GM10847 (cell line): ENCODE measurements around the gene AKAP9.

Experiments
- POLR2A ChIP-seq: IDR thresholded peaks from 2 replicates; pipeline ENCODE4 v1.6.1; 2011; ENCODE audit not compliant: insufficient read length; ENCODE audit errors: extremely low read depth

Gene AKAP9

DNA sequence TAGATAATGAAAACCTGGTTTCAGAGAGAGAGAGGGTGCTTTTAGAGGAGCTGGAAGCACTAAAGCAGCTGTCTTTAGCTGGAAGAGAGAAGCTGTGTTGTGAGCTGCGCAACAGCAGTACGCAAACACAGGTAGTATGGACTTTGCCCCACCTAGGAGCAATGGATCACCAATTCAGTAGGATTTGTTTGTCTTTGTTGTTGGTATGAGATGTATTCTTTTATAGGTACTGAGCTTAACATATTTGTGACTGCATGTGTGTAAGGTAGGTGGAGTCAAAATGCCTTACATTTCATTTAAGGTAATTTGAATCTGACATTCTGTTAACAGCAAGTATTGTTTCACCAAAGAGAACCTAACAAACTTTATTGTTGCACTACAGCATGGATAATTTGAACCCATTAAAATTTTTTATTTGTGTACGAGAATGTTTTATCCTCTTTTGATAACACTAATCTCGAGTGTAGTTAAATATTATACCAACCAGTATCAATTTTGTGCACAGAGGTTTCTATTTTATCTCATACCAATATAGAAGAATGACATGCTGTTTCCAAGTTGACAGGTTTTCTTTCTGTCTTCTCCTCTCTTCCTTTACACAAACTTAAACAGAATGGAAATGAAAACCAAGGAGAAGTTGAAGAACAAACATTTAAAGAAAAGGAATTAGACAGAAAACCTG is 101.5 kb downstream of the AKAP9 start:
- no peak for TF ChIP-seq POLR2A

DNA sequence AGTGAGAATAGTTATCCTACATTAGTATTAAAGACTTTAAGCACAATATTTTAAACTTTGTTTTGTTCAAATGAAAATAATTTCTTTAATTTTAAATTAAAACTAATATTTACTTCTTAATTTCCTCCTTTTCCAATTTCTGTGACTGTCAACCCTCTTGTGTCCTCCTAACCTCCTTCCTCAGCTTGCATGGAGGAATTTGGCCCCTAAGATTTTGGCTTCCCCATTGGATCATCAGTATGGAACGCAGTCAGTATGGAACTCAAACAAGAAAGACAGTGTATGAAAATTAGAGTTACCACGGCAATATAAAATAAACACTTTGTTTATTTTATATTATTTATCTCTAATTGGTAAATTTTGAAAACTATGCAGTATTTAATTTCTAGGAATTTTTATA is 102.4 kb downstream of the AKAP9 start:
- TF ChIP-seq POLR2A, result no peak

GRCh38 chr7:92043637-92044036 is 103.0 kb downstream of the AKAP9 start:
- TF ChIP-seq POLR2A, result no peak

GRCh38 chr7:92044148-92044547 is 103.5 kb downstream of the AKAP9 start:
- no peak for TF ChIP-seq POLR2A

DNA sequence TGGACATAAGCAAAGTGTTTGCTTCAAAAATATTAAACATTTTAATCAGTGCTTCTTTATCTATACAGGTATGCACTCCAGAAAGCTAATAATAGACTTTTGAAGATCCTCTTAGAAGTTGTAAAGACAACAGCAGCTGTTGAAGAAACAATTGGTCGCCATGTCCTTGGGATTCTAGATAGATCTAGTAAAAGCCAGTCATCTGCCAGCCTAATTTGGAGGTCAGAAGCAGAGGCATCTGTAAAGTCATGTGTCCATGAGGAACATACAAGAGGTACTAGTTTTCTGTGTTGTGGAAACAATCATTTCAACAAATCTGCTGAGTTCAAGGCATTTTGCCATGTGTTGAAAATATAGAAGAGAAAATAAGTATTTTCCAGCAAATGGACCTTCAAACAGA is 104.3 kb downstream of the AKAP9 start:
- no peak for TF ChIP-seq POLR2A

GRCh38 chr7:92051655-92052054 is 111.0 kb downstream of the AKAP9 start:
- TF ChIP-seq POLR2A, result no peak

DNA sequence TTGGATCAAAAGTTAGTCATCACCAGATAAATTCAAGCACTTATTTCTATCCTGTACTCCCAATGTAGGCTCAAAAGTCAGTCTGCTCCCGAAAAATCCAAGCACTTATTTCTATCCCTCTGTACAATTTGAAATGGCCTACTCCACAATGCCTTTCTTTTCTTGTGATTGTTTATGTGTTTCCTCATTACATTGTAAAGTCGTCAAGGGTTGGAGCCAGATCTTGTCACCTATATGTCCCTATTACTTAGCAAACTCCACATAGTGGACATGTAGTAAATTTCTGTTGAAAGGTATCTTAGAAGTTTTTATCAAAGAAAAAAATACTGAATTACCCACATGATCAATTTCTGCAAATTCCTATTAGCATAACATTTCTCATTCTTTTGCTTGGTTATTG is 111.5 kb downstream of the AKAP9 start:
- TF ChIP-seq POLR2A, result no peak

- TF ChIP-seq POLR2A, result no peak
Observed at GRCh38 chr7:92052684-92053083, 112.0 kb downstream of the AKAP9 start.

DNA sequence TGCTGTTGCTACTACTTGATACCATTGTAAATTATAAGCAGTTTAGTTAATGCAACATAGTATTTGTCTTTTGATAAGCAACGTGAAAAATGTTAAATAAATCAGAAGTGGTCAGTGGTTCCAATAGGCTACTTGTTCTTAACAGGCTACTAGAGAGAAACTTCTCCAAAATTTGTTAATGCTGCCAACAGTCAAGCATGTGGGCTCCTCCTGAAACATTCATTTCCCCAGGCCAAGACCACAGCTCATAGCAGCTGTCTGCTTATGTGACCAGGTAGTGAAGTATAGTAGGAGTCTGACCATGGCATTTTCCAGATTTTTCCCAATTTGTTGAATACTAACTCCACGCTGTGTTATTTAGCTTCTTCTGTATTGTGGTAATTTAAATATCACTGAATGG is 112.7 kb downstream of the AKAP9 start:
- no peak for TF ChIP-seq POLR2A

GRCh38 chr7:92056286-92056685 is 115.6 kb downstream of the AKAP9 start:
- no peak for TF ChIP-seq POLR2A

GRCh38 chr7:92057375-92057774 is 116.7 kb downstream of the AKAP9 start:
- TF ChIP-seq POLR2A, result no peak

- TF ChIP-seq POLR2A, result no peak
Observed at GRCh38 chr7:92058040-92058439, 117.4 kb downstream of the AKAP9 start.

- no peak for TF ChIP-seq POLR2A
Observed at GRCh38 chr7:92058899-92059298, 118.2 kb downstream of the AKAP9 start.

GRCh38 chr7:92061154-92061553 is 120.5 kb downstream of the AKAP9 start:
- no peak for TF ChIP-seq POLR2A

GRCh38 chr7:92064438-92065029 is 123.9 kb downstream of the AKAP9 start:
- TF ChIP-seq POLR2A, result no peak

DNA sequence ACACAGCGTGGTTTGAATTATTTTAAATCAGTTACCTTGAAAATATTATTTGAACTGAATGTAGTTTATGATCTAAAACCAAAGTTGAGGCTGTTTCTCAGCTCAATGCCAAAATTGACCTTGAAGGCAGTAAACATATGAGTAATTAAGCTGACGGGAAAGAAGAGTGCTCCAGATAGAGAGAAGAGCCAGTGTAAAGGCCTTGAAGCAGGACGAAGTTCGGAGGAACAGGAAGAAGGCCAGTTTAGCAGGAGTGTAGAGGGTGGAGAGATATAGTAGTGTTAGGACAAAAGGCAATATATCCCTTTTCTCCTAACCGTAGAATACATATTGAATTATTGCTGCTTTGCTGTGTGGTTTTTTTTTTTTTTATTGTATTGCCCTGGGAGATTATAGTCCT is 130.4 kb downstream of the AKAP9 start:
- no peak for TF ChIP-seq POLR2A

GRCh38 chr7:92072121-92072520 is 131.5 kb downstream of the AKAP9 start:
- TF ChIP-seq POLR2A, result no peak
